GM12874 (cell line): ENCODE results near the gene GAREM1.
A peak's percentile ranks its signal among the peaks of the same experiment; 100 is the strongest.

Experiments used
- CTCF ChIP-seq: IDR thresholded peaks from 2 replicates; pipeline ENCODE4 v1.5.1; 2011; ENCODE audit warnings: low read depth, mild to moderate bottlenecking, control low read depth, low read length, moderate library complexity; ENCODE audit not compliant: insufficient read depth

Gene GAREM1

GRCh38 chr18:32470714-32471633, at the start of gene GAREM1:
Gene GAREM1 (minus strand): TSS chr18:32470882. CDS start chr18:32470428, 454 bp downstream.
- TF ChIP-seq CTCF, result peak; percentile 53; the same call in 1 of the 2 replicates

- no peak for TF ChIP-seq CTCF
These were observed 40.5 kb upstream of the GAREM1 start for GRCh38 chr18:32511147-32511546.

- TF ChIP-seq CTCF, result no peak
These were observed 38.4 kb upstream of the GAREM1 start for GRCh38 chr18:32509111-32509510.

- no peak for TF ChIP-seq CTCF
These were observed 36.4 kb upstream of the GAREM1 start for GRCh38 chr18:32507093-32507492.

- TF ChIP-seq CTCF, result no peak
These were observed 31.3 kb upstream of the GAREM1 start for GRCh38 chr18:32502014-32502413.

- no peak for TF ChIP-seq CTCF
These were observed 12.3 kb upstream of the GAREM1 start for GRCh38 chr18:32483002-32483401.

GRCh38 chr18:32482117-32482516, 11.4 kb upstream of the GAREM1 start:
- no peak for TF ChIP-seq CTCF
